ENCODE results near the gene CERS6. TPM values are rescaled to one million over a fixed set of nuclear protein-coding genes. Genes with fewer than 3 reads are reported as not detected.

The CERS6 gene
- polyA plus RNA-seq, 3 donors: 5.3 to 13.2 (median 8.3) TPM

GRCh38 chr2:168687314-168687713 is 231.2 kb downstream of the CERS6 start:
- 57 to 78% (median 73%) methylated on average over 3 of the region's 3 CpGs for WGBS, 3 donors
- H3K27ac ChIP-seq (ENCODE audit: low read depth, low read length): no peak overlapping the region

GRCh38 chr2:168690381-168690885 is 234.4 kb downstream of the CERS6 start:
- 84 to 93% (median 92%) methylated on average over 1 of the region's 1 CpG for WGBS, 3 donors
- no peak overlapping the region for H3K27ac ChIP-seq (ENCODE audit: low read depth, low read length)

GRCh38 chr2:168691221-168691620 is 235.1 kb downstream of the CERS6 start:
- WGBS, 3 donors: 72 to 91% (median 83%) methylated on average over 1 of the region's 1 CpG
- H3K27ac ChIP-seq (ENCODE audit: low read depth, low read length): no peak overlapping the region

- H3K27ac ChIP-seq (ENCODE audit: low read depth, low read length): no peak overlapping the region
- WGBS, 3 donors: 78 to 86% (median 80%) methylated on average over 4 of the region's 4 CpGs
These were observed 236.2 kb downstream of the CERS6 start for GRCh38 chr2:168692132-168692744.

- 48 to 84% (median 82%) methylated on average over 3 of the region's 3 CpGs for WGBS, 3 donors
- no peak overlapping the region for H3K27ac ChIP-seq (ENCODE audit: low read depth, low read length)
These were observed 238.1 kb downstream of the CERS6 start for GRCh38 chr2:168694173-168694572.

GRCh38 chr2:168694866-168695265 is 238.8 kb downstream of the CERS6 start:
- H3K27ac ChIP-seq (ENCODE audit: low read depth, low read length): no peak overlapping the region
- WGBS, 3 donors: 77 to 94% (median 89%) methylated on average over 6 of the region's 6 CpGs

- no peak overlapping the region for H3K27ac ChIP-seq (ENCODE audit: low read depth, low read length)
- WGBS, 3 donors: 97 to 98% (median 98%) methylated on average over 3 of the region's 3 CpGs
These were observed 241.6 kb downstream of the CERS6 start for GRCh38 chr2:168697668-168698121.

GRCh38 chr2:168698969-168699368 is 242.9 kb downstream of the CERS6 start:
- 92 to 96% (median 94%) methylated on average over 4 of the region's 4 CpGs for WGBS, 3 donors
- H3K27ac ChIP-seq (ENCODE audit: low read depth, low read length): no peak overlapping the region

- H3K27ac ChIP-seq (ENCODE audit: low read depth, low read length): no peak overlapping the region
These were observed 243.9 kb downstream of the CERS6 start for GRCh38 chr2:168699844-168700417.

GRCh38 chr2:168700615-168701245 is 244.7 kb downstream of the CERS6 start:
- no peak overlapping the region for H3K27ac ChIP-seq (ENCODE audit: low read depth, low read length)
- WGBS, 3 donors: 66 to 92% (median 88%) methylated on average over 5 of the region's 5 CpGs

More at GRCh38 chr2:168699844-168700417, 243.9 kb downstream of the CERS6 start:
- WGBS, 3 donors: 63 to 85% (median 68%) methylated on average over 8 of the region's 8 CpGs

GRCh38 chr2:168702579-168702978 is 246.5 kb downstream of the CERS6 start:
- WGBS, 3 donors: 97 to 100% (median 99%) methylated on average over 2 of the region's 2 CpGs

GRCh38 chr2:168703926-168704325 is 247.9 kb downstream of the CERS6 start:
- no peak overlapping the region for H3K27ac ChIP-seq (ENCODE audit: low read depth, low read length)
- WGBS, 3 donors: 96 to 98% (median 97%) methylated on average over 5 of the region's 5 CpGs

More at GRCh38 chr2:168702579-168702978, 246.5 kb downstream of the CERS6 start:
- H3K27ac ChIP-seq (ENCODE audit: low read depth, low read length): no peak overlapping the region

- no peak overlapping the region for H3K27ac ChIP-seq (ENCODE audit: low read depth, low read length)
- 34 to 73% (median 64%) methylated on average over 2 of the region's 2 CpGs for WGBS, 3 donors
These were observed 249.7 kb downstream of the CERS6 start for GRCh38 chr2:168705534-168706470.

- 92 to 96% (median 94%) methylated on average over 2 of the region's 2 CpGs for WGBS, 3 donors
- no peak overlapping the region for H3K27ac ChIP-seq (ENCODE audit: low read depth, low read length)
These were observed 250.7 kb downstream of the CERS6 start for GRCh38 chr2:168706806-168707205.

- 72 to 95% (median 76%) methylated on average over 1 of the region's 1 CpG for WGBS, 3 donors
- H3K27ac ChIP-seq (ENCODE audit: low read depth, low read length): no peak overlapping the region
These were observed 252.0 kb downstream of the CERS6 start for GRCh38 chr2:168708080-168708479.

- H3K27ac ChIP-seq (ENCODE audit: low read depth, low read length): no peak overlapping the region
- WGBS, 3 donors: 92 to 93% (median 93%) methylated on average over 4 of the region's 4 CpGs
These were observed 254.8 kb downstream of the CERS6 start for GRCh38 chr2:168710754-168711467.

- 42 to 63% (median 52%) methylated on average over 1 of the region's 1 CpG for WGBS, 3 donors
- no peak overlapping the region for H3K27ac ChIP-seq (ENCODE audit: low read depth, low read length)
These were observed 256.0 kb downstream of the CERS6 start for GRCh38 chr2:168712053-168712452.

GRCh38 chr2:168713325-168713724 is 257.3 kb downstream of the CERS6 start:
- no peak overlapping the region for H3K27ac ChIP-seq (ENCODE audit: low read depth, low read length)
- 88 to 97% (median 95%) methylated on average over 1 of the region's 1 CpG for WGBS, 3 donors

Measured in adipose tissue (tissue), 3 donors.